Suppressor macrophage treated with lipopolysaccharide for 4 hours (primary cell): ENCODE measurements around the gene ABTB2.
"Not testable (repeated sequence)": the region's sequence is repeated elsewhere in the genome, so short reads cannot be mapped to it uniquely, and the experiment has no call there.

ENCODE experiments used
- DNase-seq: peaks from one replicate; pipeline ENCODE4 v3.0.0-alpha.2; 2020

Gene ABTB2

GRCh38 chr11:34182921-34183685, 174.7 kb downstream of the ABTB2 start:
- no peak for DNase-seq

- DNase-seq: no peak
These were observed 175.4 kb downstream of the ABTB2 start for GRCh38 chr11:34182425-34182824.

- no peak for DNase-seq
These were observed 175.9 kb downstream of the ABTB2 start for GRCh38 chr11:34181856-34182405.

GRCh38 chr11:34181251-34181650, 176.6 kb downstream of the ABTB2 start:
- DNase-seq: peak; percentile 16

- DNase-seq: not testable (repeated sequence)
These were observed 177.0 kb downstream of the ABTB2 start for GRCh38 chr11:34180814-34181165.

- peak; percentile 25 for DNase-seq
These were observed 177.6 kb downstream of the ABTB2 start for GRCh38 chr11:34180040-34180813.

GRCh38 chr11:34179026-34179675, 178.7 kb downstream of the ABTB2 start:
- DNase-seq: no peak

- DNase-seq: peak; percentile 62
These were observed 179.5 kb downstream of the ABTB2 start for GRCh38 chr11:34178209-34178821.

GRCh38 chr11:34176751-34177209, 181.0 kb downstream of the ABTB2 start:
- no peak for DNase-seq

GRCh38 chr11:34175284-34176019, 182.4 kb downstream of the ABTB2 start:
- DNase-seq: peak; percentile 32

GRCh38 chr11:34174412-34175041, 183.3 kb downstream of the ABTB2 start:
- DNase-seq: peak; percentile 81

GRCh38 chr11:34173050-34173449, 184.8 kb downstream of the ABTB2 start:
- DNase-seq: no peak

GRCh38 chr11:34169686-34170085, 188.1 kb downstream of the ABTB2 start:
- no peak for DNase-seq

GRCh38 chr11:34168642-34169420, 189.0 kb downstream of the ABTB2 start:
- DNase-seq: no peak

- no peak for DNase-seq
These were observed 189.8 kb downstream of the ABTB2 start for GRCh38 chr11:34167961-34168360.

GRCh38 chr11:34166806-34167740, 190.7 kb downstream of the ABTB2 start:
- DNase-seq: no peak

GRCh38 chr11:34165786-34166555, 191.8 kb downstream of the ABTB2 start:
- DNase-seq: no peak

GRCh38 chr11:34165121-34165520, 192.7 kb downstream of the ABTB2 start:
- no peak for DNase-seq

GRCh38 chr11:34162856-34163255, 195.0 kb downstream of the ABTB2 start:
- DNase-seq: no peak
